ENCODE data around the gene KLHL18.
"Not testable (repeated sequence)": the region's sequence is repeated elsewhere in the genome, so short reads cannot be mapped to it uniquely, and the experiment has no call there.

Gene KLHL18

DNA sequence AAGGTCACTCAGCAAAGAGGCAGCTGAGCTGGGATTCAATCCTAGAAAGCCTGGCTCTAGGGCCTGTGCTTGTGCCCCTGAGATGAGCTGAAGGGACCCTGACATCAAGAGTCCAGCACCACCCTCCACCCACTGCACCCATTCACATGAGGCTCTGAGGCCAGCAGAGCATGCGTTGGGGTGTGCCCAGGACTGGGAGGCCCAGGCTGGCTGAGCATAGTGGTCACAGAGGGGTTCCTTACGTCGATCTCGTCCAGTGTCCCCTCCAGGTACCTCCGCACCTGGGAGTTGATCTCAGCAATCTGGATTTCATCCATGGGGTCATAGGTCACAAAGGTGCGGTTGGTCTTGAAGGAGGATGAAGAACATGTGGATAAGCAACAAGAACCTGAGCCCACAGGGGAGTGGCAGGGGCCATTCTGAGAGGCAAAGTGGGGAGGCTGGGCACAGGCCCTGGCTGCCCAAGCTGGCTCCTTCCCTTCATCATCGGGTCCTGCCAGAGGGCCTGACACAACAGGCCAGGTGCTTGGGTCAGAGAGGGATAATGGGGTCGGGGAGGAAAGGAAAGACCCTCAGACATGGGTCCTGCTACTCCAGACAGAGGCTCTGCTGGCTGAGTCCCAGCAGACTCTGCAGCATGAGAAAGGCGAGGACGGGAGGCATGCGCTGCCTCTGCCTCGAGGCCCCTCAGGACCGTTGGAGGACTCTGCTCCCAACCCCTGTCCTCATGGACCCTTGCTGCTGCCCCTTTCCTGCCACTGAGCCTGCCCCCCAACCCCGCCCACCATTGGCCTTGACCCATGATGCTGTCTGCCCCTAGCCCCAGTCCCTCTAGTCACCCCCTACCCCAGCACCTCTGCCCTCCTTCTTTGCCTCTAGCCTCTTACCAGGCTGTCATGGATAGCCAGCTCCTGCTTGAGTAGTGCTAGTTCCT, 35.3 kb upstream of the KLHL18 start:
- H3K4me3 ChIP-seq (ENCODE audit: low read depth, low read length) = no peak overlapping the region
- DNase-seq (ENCODE audit: low read depth) = no peak
- TF ChIP-seq, protein P1, sequence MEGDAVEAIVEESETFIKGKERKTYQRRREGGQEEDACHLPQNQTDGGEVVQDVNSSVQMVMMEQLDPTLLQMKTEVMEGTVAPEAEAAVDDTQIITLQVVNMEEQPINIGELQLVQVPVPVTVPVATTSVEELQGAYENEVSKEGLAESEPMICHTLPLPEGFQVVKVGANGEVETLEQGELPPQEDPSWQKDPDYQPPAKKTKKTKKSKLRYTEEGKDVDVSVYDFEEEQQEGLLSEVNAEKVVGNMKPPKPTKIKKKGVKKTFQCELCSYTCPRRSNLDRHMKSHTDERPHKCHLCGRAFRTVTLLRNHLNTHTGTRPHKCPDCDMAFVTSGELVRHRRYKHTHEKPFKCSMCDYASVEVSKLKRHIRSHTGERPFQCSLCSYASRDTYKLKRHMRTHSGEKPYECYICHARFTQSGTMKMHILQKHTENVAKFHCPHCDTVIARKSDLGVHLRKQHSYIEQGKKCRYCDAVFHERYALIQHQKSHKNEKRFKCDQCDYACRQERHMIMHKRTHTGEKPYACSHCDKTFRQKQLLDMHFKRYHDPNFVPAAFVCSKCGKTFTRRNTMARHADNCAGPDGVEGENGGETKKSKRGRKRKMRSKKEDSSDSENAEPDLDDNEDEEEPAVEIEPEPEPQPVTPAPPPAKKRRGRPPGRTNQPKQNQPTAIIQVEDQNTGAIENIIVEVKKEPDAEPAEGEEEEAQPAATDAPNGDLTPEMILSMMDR (IDR thresholded peaks at IDR 0.05; ENCODE audit: low read depth, low read length, missing control alignments) = no peak

- DNase-seq (ENCODE audit: low read depth) = no peak
- TF ChIP-seq, protein P1 (IDR thresholded peaks at IDR 0.05; ENCODE audit: low read depth, low read length, missing control alignments) = peak; percentile 38
- H3K4me3 ChIP-seq (ENCODE audit: low read depth, low read length) = no peak overlapping the region
Measured at GRCh38 chr3:47250309-47251060, 32.3 kb upstream of the KLHL18 start.

DNA sequence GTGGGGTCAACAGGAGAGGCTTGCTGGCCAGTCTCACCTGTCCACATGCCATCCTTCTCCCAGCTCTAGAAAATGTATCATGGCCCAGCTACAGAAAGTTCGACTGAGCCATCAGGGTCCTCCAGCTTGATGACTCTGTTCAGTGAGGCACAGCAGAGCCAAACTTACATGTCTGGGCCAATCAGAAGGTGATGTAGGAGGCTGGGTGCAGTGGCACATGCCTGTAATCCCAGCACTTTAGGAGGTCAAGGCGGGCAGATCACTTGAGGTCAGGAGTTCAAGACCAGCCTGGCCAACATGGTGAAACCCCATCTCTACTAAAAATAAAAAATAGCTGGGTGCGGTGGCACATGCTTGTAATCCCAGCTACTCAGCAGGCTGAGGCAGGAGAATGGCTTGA, 31.7 kb upstream of the KLHL18 start:
- not testable (repeated sequence) for H3K4me3 ChIP-seq (ENCODE audit: low read depth, low read length); DNase-seq (ENCODE audit: low read depth)

DNA sequence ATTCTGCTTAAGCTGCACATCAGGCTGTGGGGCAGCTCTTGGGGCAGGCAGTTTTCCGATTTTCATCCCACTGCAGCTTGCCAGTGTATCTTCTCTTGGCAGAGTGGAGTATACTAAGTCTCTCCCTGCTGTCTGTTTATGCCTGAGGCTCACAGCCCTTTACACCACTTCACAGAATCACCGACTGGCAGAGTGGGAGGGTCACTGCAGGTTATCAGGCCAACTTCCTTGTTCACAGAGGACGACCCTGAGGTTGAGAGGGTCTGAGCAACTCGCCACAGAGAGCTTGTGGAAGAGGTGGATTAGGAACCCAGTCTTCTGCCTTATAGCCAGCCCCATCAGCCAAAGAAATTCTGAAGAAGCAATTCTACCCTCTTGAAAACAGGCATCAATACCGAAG, 31.1 kb upstream of the KLHL18 start:
- TF ChIP-seq, protein P1 (IDR thresholded peaks at IDR 0.05; ENCODE audit: low read depth, low read length, missing control alignments) = no peak
- no peak for DNase-seq (ENCODE audit: low read depth)
- no peak overlapping the region for H3K4me3 ChIP-seq (ENCODE audit: low read depth, low read length)

DNA sequence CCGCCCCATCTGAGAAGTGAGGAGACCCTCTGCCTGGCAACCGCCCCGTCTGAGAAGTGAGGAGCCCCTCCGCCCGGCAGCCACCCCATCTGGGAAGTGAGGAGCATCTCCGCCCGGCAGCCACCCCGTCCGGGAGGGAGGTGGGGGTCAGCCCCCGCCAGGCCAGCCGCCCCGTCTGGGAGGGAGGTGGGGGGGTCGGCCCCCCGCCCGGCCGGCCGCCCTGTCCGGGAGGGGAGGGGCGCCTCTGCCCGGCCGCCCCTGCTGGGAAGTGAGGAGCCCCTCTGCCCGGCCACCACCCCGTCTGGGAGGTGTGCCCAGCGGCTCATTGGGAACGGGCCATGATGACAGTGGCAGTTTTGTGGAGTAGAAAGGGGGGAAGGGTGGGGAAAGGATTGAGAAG, 26.4 kb upstream of the KLHL18 start:
- not testable (repeated sequence) for H3K4me3 ChIP-seq (ENCODE audit: low read depth, low read length); DNase-seq (ENCODE audit: low read depth)

DNA sequence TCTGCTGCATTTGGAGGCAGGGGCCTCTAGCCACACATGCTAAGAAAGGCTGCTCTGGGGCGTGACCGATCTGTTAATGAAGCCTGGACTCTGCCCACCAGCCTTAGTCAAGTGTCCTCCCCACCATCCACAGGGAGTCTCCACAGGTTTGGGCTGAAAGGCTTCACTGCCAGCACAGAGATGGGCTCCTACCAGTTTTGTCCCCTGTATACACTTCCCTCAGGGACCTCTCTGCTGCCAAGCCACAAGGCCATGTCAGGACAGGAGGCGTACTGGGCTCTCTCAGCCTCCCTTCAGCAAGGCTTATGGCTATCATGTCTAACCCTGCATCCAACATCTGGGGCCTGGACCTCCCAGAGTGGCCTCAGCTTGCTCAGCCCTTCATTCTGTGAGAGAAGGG, 23.6 kb upstream of the KLHL18 start:
- no peak overlapping the region for H3K4me3 ChIP-seq (ENCODE audit: low read depth, low read length)
- TF ChIP-seq, protein P1 (IDR thresholded peaks at IDR 0.05; ENCODE audit: low read depth, low read length, missing control alignments) = no peak
- no peak for DNase-seq (ENCODE audit: low read depth)

DNA sequence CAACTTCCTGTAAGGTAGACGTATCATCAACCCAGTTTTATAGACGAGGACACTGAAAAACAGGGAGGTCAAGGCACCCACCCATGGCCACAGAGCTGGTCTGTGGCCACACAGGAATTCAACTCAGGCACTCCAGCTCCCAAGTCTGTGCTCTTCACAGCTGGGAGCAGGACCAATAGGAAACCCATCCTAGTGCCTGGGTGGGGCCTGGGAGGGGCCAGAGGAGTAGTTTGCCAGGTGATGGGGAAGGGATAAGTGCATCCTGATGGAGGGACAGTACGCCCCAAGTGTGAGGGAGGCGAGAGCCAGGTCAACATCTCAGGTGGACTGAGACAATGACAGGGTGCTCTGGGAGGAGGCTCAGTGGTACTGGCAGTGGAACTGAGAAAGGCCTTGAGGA, 22.1 kb upstream of the KLHL18 start:
- TF ChIP-seq, protein P1 (IDR thresholded peaks at IDR 0.05; ENCODE audit: low read depth, low read length, missing control alignments) = no peak
- no peak for DNase-seq (ENCODE audit: low read depth)
- H3K4me3 ChIP-seq (ENCODE audit: low read depth, low read length) = no peak overlapping the region

Measured in GM12864 (cell line).